G401 (cell line): ENCODE measurements around the gene LDAF1. TPM values are rescaled to one million over a fixed set of nuclear protein-coding genes. Genes with fewer than 3 reads are reported as not detected.

Experiments used
- DNase-seq: peaks from one replicate; pipeline ENCODE4 v3.0.0-alpha.2; 2015; ENCODE audit warnings: low spot score
- in situ Hi-C: cut with HindIII; loops from 2 replicates; pipeline ENCODE4 v1.10.0; 2016; ENCODE audit warnings: low sequenced_read_pairs, mixed read lengths
- total RNA-seq: library from RNA; depleted of rRNA; stranded (reverse); fragments of >200 nt; shearing (Covaris generic); gene quantifications from 2 replicates; pipeline ENCODE4 v1.2.3, GENCODE V29; 2014; rRNA removed

The LDAF1 gene
- total RNA-seq, 1 experiment from 2014 or later = 13.5 TPM

- DNase-seq = no peak
- in situ Hi-C loops = loop anchor here (5.0 kb wide), 1 partner anchor 35 kb away; no protein-coding TSS in a partner anchor
Observed at GRCh38 chr16:21222495-21223337, 64.2 kb downstream of the LDAF1 start.

- DNase-seq = no peak
- in situ Hi-C loops = loop anchor here (5.0 kb wide), 1 partner anchor 34 kb away; no protein-coding TSS in a partner anchor
Observed at GRCh38 chr16:21223787-21224186, 65.3 kb downstream of the LDAF1 start.

DNA sequence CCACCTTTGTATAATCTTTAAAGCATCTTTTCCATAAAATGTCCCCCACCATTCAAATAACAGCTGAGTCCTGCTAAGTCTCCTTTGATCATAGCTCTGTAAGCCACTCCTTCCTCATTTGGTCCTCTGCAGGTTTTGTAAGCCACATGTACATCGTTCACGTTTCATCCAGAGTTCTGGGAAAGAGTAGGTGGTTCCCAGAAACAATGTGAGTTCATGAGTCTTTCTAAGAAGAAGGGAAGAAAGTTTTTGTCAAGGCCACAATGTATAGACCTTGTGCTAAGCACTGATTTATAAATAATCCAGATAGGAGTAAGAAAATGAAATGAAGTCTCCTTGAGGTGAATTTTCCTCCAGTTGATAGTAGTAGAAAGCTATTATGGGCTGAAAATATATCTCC, 66.3 kb downstream of the LDAF1 start:
- in situ Hi-C loops = loop anchor here (5.0 kb wide), 1 partner anchor 33 kb away; no protein-coding TSS in a partner anchor
- no peak for DNase-seq

GRCh38 chr16:21226749-21227148, 68.3 kb downstream of the LDAF1 start:
- peak; percentile 93 for DNase-seq
- in situ Hi-C loops = no loop called here

DNA sequence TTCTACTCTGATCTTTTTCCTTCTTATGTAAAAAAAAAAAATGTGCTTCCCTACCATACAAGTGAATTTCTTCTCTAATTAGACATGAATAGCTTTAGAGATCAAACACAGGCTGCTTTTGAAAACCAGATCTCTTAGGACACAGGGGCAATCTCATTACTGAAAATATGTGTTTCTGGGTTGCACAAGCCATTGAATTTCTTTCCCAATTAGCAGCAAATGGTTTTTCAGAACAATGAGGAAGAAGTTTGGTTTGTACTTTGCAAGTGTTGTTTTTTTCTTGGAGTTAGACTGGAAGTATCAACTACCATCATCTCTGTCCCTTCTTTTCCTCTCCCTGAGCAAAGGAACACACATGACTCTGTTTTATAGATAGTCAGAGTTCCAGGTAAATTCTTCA, 69.4 kb downstream of the LDAF1 start:
- in situ Hi-C loops = no loop called here

DNA sequence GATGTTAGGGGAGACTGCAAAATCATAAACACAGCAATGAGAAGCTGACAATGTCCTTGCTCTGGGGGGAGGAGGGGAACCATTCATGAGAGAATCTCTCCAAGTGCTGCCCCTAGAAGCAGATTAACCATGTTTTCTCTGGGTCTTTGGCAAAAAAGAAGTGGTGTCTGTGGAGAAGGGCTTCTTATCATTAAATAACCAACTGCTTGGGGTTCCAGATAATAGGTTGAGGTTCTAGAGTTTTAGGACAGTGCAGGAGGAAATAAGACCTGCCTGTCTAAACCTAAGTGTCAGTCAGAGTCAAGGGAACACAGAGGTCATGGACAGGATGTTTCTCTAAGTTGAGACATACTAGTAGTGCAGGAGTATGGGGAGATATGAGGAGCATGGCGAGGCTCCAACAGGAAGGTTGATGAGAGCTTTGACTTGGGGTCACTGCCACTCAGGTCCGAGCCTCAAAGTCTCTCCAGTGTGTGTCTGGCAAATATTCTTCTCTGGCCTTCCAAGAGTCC, 69.9 kb downstream of the LDAF1 start:
- DNase-seq = no peak

More for the DNA sequence above, 69.4 kb downstream of the LDAF1 start:
- DNase-seq = no peak

More for the DNA sequence above, 69.9 kb downstream of the LDAF1 start:
- in situ Hi-C loops = no loop called here

Other genes starting within 250 kb of the LDAF1 start
- not detected in 2 replicates for gene DNAH3, start 7.8 kb upstream of the LDAF1 start, total RNA-seq
- not detected in 2 replicates for gene ZP2, start 52.9 kb downstream of the LDAF1 start, total RNA-seq
- not detected in 2 replicates for gene ANKS4B, start 75.0 kb downstream of the LDAF1 start, total RNA-seq
- not detected in 2 replicates for gene CRYM, start 119.6 kb downstream of the LDAF1 start, total RNA-seq